RPMI8226 (cell line): ENCODE data around the gene DGLUCY.
"Not testable (repeated sequence)": the region's sequence is repeated elsewhere in the genome, so short reads cannot be mapped to it uniquely, and the experiment has no call there.

Experiments
- DNase-seq: peaks from one replicate; pipeline ENCODE4 v3.0.0-alpha.2; 2015

The DGLUCY gene

GRCh38 chr14:91237219-91237618 lies 123.3 kb downstream of the DGLUCY start:
- no peak for DNase-seq

- DNase-seq, result no peak
Measured at GRCh38 chr14:91238085-91238484, 124.2 kb downstream of the DGLUCY start.

GRCh38 chr14:91238661-91239060 lies 124.8 kb downstream of the DGLUCY start:
- DNase-seq, result no peak

- peak; percentile 73 for DNase-seq
Measured at GRCh38 chr14:91241863-91242262, 128.0 kb downstream of the DGLUCY start.

- DNase-seq, result no peak
Measured at GRCh38 chr14:91242635-91243034, 128.8 kb downstream of the DGLUCY start.

- DNase-seq, result no peak
Measured at GRCh38 chr14:91243074-91243471, 129.2 kb downstream of the DGLUCY start.

GRCh38 chr14:91244501-91244901 lies 130.6 kb downstream of the DGLUCY start, which contains the start of gene GPR68:
GPR68 (minus strand) TSS chr14:91244704; CDS start chr14:91235050, 9,654 bp downstream.
- DNase-seq, result no peak

GRCh38 chr14:91245029-91245428 lies 131.2 kb downstream of the DGLUCY start:
- DNase-seq, result no peak

GRCh38 chr14:91245616-91246015 lies 131.7 kb downstream of the DGLUCY start:
- DNase-seq, result not testable (repeated sequence)

- peak; percentile 63 for DNase-seq
Measured at GRCh38 chr14:91246051-91246852, 132.4 kb downstream of the DGLUCY start.

- peak; percentile 90 for DNase-seq
Measured at GRCh38 chr14:91249841-91250616, 136.2 kb downstream of the DGLUCY start.

- DNase-seq, result no peak
Measured at GRCh38 chr14:91250912-91251311, 137.0 kb downstream of the DGLUCY start.

- DNase-seq, result peak; percentile 27
Measured at GRCh38 chr14:91252871-91253794, 139.3 kb downstream of the DGLUCY start.

- no peak for DNase-seq
Measured at GRCh38 chr14:91253795-91254323, 140.0 kb downstream of the DGLUCY start.

- no peak for DNase-seq
Measured at GRCh38 chr14:91254461-91254860, 140.6 kb downstream of the DGLUCY start.

GRCh38 chr14:91255026-91255695 lies 141.3 kb downstream of the DGLUCY start:
- DNase-seq, result no peak

GRCh38 chr14:91256661-91257060 lies 142.8 kb downstream of the DGLUCY start:
- DNase-seq, result no peak

- DNase-seq, result no peak
Measured at GRCh38 chr14:91257328-91258010, 143.6 kb downstream of the DGLUCY start.

- DNase-seq, result no peak
Measured at GRCh38 chr14:91258011-91258618, 144.2 kb downstream of the DGLUCY start.

GRCh38 chr14:91258876-91259275 lies 145.0 kb downstream of the DGLUCY start:
- DNase-seq, result no peak

- no peak for DNase-seq
Measured at GRCh38 chr14:91261115-91261514, 147.2 kb downstream of the DGLUCY start.
